HG02840 (cell line): Measurements from ENCODE around the gene B2M.
A peak's percentile ranks its signal among the peaks of the same experiment; 100 is the strongest.
"Not testable (repeated sequence)": the region's sequence is repeated elsewhere in the genome, so short reads cannot be mapped to it uniquely, and the experiment has no call there.

ENCODE experiments used
- ATAC-seq: cut with Tn5 transposase; IDR thresholded peaks from one replicate; pipeline ENCODE4 v1.9.1; 2021; ENCODE audit warnings: mild to moderate bottlenecking, moderate library complexity, moderate number of reproducible peaks; ENCODE audit not compliant: unreplicated experiment, low FRiP score

B2M gene

DNA sequence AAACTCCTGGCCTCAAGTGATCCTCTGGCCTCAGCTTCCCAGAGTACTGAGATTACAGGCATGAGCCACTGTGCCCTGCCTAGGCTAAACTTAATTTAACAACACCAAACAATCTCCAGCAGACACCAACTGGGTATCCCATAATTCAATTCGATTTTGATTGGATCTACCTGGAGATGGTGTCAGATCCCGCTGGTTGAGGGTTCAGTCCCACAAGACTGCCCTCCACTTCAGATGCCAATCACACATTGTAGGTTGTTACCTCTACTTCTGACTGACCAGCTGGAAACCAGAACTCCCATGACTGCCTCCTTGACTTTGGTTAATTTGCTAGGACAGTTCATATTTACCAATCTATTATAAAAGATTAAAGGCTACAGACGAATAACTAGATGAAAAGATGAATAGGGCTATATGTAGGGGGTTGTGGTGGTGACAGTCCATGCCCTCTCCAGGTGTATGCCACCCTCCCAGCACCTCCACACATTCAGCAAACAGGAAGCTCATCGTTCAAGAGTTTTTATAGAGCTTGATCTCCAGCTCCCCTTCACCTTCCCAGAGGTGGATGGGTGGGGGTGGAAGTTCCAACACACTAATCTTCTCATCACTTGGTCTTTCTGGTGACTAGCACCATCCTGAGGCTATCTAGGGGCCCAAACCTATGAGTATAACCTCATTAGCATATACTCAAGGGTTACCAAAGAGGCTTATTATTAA, 9.3 kb downstream of the B2M start:
- no peak for ATAC-seq

DNA sequence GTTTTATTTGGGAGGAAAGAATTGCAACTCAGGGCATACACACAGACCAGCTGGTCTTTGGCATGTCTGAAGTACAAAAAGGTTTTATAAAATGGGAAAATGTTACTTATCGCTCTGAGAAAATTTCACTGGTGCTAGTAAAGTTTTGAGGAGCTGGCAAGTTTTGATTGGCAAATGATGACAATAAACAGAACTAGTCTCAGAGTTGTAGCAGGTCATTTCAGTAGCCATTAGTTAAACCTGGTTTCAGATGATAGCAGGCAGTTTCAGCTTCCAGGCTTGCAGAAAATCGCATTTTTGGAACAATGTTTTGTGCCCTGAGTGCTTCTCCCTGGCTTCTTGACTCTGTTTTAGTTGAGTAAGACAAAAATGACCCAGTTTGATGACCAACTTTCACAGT, 10.7 kb downstream of the B2M start:
- no peak for ATAC-seq

DNA sequence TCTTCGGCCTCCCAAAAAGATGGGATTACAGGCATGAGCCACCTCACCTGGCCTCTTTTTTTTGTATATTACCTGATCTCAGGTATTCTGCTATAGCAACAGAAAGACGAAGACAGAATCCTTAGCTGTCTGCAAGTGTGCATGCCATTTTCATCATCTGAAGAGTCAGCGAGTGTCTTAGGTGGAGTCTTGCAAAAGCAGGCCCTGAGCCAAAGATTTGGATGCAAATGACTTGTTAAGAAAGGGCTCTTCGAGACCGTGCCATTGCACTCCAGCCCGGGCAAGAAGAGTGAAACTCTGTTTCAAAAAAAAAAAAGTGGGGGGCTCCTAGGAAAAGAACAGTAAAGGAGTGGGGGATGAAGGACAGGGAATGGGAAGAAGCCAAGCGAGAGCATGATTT, 14.8 kb downstream of the B2M start:
- ATAC-seq = no peak

DNA sequence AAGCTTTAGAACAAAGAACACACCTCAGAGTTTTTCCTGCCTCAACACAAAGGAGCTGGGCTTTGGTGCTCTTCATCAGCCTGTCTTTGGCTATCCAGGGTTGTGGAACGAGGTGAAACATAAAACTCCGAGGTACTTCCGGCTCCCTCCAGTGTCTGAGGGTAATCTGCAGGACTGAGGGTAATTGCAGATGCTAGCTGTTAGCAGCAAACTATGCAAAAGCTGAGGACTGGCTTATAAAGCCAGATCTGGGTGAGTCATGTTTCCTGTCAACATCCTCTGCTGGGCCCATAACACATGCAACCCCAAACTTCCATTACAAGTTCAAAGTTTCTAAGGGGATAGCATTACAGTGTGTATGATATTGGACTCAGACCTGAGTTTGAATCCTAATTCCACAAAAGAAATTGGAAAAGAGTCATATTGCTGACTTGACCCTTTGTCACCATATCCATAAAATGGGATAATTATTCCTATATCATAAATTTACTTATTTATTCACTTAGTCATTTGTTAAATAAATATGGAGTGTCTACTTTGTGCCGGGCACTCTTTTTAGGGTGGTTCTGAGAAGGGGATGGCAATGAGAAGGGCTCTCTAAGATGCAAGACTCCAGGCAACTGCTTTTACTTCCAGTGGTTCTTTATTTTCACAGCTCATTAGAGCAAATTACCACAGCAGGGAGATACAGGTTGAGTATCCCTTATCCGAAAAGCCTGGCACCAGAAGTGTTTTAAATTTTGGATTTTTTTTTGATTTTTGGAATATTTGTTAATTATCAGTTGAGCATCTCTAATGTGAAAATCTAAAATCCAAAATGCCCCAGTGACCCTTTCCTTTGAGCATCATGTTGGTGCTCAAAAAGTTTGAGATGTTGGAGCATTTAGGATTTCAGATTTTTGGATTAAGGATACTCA, 15.5 kb downstream of the B2M start:
- no peak for ATAC-seq

DNA sequence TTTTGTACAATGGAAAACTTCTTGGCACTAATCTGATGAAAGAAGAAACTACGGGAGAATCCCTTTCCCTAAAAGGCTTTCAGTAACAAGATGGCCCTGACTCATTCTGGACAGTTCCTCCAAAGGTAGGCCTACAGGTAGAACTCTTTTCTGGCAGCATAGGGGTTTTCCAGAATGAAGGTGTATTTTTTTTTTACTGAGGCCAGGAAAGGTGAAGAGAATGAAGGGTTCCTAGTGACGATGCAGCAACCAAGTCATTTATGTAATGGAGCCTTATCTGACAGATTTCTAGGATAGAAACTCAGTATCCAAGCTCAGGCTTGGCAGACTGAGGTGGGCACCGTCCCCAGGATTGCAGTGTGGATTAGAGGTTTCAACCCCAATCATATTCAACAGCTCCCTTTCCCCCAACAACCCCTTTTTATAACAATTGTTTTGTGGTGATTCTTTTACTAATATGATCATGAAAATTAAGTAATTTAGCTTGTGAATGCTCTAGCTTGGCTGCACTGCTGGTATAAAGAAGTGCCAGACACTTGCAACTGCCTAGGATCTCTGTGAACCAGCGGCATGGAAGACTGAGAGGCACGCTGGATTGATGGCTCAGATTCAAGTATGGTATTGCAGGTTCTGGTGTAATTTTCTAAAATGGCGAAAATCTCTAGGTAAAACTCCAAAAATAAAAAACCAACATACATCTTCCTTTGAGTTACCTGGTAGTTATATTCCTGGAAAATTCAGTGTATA, 16.3 kb downstream of the B2M start:
- no peak for ATAC-seq

DNA sequence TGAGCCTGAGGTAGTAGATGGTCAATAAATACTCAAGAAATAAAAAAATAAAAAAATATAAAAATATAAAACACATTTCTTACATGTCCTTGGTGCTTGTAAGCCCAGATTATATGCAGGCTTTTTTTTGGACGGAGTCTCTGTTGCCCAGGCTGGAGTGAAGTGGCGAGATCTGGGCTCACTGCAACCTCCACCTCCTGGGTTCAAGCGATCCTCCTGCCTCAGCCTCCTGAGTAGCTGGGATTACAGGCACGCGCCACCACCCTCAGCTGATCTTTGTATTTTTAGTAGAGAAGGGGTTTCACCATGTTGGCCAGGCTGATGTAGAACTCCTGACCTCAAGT, 16.9 kb downstream of the B2M start:
- ATAC-seq = not testable (repeated sequence)

DNA sequence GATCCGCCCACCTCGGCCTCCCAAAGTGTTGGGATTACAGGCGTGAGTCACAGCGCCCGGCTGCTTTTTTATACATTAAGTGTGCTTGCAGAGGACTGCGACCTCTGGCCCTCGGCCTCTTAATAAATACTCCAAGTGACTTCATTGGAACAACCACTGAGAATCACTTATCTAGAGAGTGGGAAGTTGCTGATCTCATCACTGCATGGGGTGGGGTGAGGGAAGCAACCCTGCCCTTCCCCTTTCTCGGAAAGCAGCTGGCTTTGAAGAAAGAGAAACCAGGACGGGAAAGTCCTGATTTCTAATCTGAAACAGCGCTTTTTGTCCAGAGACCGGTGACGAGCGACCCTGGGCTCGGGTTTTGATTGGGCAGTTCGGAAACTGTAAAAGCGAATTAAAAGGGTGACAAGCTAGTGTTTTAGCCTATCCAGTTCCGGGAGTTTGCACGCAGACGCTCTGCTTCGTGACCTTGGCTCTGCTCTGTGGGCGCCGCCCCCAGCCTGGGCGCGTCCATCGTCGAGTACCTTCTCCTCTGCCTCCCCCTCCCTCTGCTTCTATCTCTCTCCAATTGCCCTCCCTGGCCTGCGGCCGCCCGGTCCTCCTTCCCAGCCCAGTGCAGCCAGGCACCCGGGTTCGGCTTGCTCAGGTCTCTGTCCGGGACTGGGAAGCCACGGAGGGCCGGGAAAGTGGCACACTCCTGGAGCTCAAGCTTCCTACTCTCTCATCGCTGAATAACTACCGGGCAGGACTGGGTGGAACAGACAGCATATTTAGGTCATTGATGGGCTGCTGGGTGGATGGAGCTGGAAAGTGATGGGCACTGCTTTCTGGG, 17.5 kb downstream of the B2M start:
- ATAC-seq = peak; percentile 79

DNA sequence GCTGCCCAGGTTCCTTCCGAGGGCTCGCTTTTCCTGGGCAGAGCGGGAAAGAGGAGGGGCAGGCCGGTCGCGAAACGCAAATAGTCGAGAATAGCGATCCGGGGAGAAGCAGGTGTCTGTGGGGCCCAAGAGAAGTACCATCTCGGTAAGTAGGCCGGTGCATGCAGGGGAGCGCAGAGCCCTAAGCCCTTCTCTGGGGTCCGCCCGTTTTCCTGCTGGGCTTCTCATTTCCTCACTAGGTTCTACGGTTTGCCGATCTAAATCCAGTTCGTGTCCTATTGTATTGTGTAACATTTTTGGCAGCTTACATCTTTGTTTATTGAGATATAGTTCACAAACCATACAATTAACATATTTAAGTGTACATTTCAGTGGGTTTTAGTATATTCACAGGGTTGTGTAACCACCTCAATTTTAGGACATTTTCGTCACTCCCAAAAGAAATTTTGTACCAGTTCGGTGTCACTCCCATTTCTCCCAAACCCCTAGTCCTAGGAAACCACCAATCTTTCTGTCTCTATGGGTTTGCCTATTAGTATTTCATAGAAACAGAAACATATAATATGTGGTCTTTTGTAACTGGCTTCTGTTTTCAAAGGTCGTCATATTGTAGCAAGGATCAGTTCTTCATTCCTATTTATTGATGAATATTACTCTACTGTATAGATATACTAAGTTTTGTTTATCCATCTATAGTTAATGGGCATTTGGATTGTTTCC, 18.3 kb downstream of the B2M start:
- ATAC-seq = no peak

DNA sequence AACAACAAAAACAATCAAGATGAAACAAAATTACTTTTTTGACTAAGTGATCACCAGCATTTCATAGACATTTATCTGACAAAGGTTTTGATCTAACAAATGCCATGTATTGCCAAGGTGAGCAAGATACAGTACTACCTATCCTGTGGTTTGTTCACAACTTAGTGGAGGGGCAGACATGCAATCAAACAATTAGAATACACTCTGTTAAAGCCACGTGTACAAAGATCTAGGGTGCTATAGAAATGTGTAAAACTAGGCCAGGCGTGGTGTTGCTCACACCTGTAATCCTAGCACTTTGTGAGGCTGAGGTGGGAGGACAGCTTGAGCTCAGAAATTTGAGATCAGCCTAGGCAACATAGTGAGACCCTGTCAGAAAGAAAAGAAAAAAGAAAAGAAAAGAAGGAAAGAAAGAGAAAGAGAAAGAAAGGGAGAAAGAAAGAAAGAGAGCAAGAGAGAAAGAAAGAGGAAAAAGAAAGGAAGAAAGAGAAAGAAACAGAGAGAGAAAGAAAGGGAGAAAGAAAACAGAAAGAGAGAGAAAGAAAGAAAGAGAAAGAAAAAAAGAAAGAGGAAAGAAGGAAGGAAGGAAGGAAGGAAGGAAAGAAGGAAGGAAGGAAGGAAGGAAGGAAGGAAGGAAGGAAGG, 23.6 kb downstream of the B2M start:
- ATAC-seq = no peak

DNA sequence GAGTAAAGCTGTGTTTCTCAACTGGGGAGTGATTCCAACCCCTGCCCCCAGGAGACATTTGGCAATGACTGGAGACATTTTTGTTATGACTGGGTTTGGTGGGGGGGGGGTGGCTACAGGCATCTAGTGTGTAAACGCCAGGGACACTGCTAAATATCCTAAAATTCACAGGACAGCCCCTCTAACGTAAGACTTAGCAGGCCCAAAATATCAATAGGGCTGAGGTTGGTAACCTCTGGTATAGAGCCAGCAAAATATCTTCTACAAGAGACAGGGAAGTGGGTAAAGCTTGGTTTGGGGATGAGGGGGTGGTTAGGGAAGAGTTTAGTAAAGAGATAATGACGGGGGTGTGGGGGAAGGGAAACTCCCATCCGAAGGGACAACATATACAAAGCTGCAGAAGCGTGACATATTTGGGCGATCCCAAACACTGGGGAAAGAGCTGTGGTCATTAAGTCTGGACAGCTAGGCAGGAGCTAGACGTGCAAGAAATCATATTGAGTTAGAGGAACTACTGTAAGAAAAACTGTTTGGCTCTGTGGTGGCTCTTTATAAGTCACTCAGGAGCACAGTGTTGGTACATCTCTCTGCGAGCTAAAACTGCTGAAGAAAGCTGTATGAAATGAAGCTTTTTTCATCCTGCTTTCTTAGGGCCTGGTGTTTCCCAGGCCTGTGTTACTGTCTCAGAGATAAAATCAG, 24.3 kb downstream of the B2M start:
- ATAC-seq = no peak

DNA sequence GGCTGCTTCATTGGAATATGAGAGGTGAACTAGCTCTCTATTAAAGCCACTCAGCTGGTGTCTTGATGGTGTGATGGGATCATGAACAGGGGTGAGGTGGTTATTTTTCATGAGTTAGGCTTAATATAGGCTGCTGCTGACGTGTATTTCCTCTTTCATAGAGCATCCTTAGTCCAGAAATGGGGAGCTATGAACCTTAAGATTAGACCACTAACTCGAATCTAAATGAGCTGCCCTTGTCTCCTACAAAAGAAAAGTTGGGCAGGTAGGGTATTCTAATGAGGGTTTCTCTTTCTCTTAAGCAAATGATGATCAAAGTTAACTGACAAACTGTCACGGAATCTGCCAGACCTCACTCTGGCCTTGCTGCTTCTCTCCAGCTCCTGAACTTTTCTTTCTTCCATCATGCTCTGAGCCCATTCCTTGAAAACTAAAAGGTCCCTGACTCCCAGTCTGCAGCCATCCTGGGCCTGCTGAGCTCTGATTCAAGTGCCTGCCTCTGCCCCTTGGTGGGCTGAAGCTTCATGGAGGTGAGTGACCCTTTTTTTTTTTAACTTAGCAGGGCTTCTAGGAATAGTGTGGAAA, 25.0 kb downstream of the B2M start, which contains the start of gene TRIM69:
Gene TRIM69, plus strand, starts transcription at position 348 of the 585 bp plus-strand sequence. Its CDS starts 177 bp downstream, at position 525.
- no peak for ATAC-seq

DNA sequence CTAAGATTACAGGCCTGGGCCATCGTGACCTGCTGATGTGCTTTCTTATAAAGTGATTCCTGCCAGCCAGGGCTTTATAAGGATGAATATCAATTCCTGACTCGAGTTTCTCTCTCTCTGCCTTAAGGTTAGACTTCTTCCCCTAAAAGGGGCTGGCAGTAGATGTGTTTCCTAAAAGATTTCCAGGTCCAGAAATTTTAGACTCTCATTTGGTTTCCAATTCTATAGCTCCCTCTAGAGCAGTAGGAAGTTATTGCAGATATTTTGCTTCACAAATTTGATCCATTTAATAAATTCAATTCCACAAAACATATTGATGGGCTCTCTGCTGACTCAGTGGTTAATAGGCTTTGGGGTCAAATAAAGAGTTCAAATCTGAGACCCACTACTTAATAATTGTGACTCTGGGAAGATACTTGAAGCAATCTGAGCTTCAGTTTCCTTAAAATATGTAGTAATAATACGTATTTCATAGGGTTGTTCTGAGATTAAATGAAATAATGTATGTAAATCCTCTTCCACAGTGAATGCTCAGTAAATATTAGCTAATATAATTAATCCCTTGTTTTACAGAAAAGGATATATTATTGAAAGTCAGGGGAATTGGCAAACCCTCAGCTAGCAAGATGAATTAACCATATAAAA, 27.1 kb downstream of the B2M start:
- no peak for ATAC-seq

DNA sequence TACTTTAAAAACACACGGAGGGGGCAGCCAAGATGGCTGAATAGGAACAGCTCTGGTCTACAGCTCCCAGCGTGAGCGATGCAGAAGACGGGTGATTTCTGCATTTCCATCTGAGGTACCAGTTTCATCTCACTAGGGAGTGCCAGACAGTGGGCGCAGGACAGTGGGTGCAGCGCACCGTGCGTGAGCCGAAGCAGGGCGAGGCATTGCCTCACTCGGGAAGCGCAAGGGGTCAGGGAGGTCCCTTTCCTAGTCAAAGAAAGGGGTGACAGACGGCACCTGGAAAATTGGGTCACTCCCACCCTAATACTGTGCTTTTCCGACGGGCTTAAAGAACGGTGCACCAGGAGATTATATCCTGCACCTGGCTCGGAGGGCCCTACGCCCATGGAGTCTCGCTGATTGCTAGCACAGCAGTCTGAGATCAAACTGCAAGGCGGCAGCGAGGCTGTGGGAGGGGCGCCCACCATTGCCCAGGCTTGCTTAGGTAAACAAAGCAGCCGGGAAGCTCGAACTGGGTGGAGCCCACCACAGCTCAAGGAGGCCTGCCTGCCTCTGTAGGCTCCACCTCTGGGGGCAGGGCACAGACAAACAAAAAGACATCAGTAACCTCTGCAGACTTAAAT, 28.0 kb downstream of the B2M start:
- ATAC-seq = not testable (repeated sequence)

DNA sequence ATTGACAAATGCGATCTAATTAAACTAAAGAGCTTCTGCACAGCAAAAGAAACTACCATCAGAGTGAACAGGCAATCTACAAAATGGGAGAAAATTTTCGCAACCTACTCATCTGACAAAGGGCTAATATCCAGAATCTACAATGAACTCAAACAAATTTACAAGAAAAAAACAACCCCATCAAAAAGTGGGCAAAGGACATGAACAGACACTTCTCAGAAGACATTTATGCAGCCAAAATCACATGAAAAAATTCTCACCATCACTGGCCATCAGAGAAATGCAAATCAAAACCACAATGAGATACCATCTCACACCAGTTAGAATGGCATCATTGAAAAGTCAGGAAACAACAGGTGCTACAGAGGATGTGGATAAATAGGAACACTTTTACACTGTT, 32.1 kb downstream of the B2M start:
- not testable (repeated sequence) for ATAC-seq

DNA sequence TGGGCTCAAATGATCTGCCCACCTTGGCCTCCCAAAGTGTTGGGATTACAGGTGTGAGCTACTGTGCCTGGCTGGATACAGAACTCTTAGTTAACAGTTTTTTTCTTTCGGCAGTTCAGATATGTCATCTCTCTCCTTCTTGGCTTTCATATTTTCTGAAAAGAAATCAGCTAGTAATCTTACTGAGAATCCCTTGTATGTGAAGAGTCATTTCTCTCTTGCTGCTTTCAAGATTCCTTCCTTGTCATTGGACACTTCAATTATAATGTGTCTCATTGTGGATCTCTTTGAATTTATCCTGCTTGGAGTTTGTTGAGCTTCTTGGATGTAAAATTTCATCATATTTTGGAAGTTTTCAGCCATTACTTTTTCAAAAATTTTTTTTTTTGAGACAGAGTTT, 42.0 kb downstream of the B2M start:
- no peak for ATAC-seq

DNA sequence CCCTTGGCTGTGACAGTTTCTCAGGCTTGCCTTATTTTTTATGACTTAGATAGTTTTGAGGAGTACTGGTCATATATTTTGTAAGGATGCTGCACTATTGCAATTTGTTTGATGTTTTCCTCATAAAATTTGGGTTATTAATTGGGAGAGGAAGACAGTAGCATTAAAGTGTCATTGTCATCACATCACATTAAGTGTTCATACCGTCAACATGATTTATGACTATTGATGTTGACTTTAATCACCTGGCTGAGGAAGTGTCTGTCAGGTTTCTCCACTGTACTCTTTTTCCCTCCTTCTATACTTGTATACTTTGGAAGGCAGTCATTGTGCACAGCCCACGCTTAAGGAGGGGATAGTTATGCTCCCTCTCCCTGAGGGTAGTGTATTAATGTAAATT, 51.9 kb downstream of the B2M start:
- no peak for ATAC-seq

DNA sequence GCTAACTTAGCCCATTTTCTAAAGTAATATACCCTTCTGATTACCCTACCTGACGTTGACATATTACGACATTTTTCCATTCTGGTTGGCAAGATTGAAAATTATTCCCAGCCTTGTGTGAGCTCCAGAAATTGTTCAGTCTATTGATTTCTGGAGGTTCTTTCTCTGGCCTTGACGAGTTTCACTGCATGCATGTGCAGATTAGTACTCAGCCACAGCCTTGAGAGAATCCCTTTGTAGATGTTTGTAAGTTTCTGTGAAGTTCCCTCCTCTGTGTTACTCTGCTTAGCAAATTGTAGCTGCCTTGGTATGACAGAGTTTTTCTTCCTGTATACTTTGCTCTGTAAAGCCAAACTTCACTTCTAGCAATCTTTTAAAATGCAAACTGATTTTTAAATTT, 52.5 kb downstream of the B2M start:
- no peak for ATAC-seq
